ENCODE results near the gene UBE3B.

Gene UBE3B

DNA sequence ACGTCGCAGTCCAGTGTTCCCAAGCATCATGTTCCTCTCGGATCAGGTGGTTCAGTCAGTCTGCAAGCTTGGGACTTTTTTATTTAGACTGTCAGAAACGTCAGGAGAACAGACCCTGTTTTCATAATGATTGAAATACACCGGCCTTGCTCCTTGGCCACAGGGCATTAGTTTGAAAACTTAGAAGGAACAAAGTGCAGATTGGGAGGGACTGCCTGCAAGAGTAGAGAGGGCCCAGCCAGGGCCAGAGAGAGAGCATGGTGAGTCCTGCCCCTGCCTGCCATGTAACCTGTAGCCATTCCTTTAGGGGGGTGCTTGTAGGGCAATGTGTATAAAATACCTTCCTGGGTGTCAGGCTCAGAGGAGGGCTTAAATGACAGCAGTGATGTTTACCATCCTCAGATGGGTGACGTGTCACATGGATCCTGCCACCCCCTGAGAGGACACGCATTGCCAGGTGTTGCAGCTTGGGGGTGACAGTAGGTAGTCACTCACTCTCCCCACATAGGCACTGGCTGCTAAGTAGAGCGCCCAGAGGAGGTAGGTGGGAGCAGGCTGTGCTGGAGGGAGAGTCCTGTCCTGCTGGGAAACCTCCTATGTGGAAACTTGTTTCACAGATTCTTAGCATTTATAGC, 50.2 kb downstream of the UBE3B start:
- DNase-seq (ENCODE audit: low read depth in 2 of 3, low spot score in 1 of 3) = no peak

DNA sequence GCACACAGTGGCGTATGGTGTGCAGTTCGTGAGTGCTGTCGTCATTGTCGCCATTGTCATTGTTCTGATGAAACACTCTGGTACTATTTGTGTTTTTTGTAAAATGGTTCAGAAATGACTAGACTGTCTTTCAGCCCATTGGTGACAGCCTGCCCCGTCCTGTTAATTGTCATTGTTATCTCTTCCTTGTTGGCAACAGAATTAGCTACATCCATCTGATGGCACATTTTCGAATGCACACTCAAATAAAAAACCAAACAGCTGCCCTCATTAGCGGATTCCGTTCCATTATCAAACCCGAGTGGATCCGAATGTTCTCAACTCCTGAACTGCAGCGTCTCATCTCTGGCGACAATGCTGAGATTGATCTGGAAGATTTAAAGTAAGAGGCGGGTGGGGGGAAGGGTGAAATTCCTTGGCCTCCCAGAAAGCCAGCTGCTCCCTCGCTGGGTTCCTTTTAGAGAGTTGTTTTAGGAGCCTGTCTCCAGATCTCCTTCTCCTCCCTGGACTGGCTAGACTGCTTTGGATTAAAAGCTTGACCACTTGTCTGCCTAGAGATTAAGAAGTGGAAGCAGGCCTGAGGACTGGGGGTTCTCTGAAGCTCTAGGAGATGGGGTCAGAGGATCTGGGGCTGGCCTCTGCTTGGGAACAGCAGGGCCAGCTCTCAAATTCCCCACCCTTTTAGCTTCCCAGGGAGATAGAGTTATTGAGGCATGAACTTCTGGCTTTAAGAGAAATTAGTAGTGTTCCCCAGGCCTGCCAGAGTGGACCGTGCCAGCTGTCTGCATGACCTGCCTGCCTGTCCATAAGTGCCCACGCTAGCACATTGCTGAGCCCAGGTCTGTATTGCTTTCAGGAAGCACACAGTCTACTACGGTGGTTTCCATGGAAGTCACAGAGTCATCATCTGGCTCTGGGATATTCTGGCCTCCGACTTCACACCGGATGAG, 52.5 kb downstream of the UBE3B start:
- no peak for DNase-seq (ENCODE audit: low read depth in 2 of 3, low spot score in 1 of 3)

DNA sequence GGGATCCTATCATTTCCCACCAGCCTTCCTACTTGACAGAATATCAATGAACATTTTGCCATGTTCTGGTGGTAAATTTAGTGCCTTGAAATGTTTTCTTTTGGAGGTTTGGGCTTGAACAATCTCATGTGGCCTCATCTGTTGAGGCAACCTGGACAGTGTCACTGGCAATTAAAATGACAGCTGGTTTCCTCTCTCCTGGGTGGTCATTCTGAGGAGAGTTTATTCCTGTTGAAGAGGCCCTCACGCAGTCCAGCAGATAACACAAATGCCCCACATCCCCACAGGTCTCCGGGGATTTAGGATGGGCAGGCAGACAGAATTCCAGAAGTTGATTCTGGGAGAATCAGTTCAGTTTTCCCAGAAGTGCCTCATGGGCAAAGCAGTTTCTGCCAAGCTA, 54.0 kb downstream of the UBE3B start:
- DNase-seq (ENCODE audit: low read depth in 2 of 3, low spot score in 1 of 3) = no peak

DNA sequence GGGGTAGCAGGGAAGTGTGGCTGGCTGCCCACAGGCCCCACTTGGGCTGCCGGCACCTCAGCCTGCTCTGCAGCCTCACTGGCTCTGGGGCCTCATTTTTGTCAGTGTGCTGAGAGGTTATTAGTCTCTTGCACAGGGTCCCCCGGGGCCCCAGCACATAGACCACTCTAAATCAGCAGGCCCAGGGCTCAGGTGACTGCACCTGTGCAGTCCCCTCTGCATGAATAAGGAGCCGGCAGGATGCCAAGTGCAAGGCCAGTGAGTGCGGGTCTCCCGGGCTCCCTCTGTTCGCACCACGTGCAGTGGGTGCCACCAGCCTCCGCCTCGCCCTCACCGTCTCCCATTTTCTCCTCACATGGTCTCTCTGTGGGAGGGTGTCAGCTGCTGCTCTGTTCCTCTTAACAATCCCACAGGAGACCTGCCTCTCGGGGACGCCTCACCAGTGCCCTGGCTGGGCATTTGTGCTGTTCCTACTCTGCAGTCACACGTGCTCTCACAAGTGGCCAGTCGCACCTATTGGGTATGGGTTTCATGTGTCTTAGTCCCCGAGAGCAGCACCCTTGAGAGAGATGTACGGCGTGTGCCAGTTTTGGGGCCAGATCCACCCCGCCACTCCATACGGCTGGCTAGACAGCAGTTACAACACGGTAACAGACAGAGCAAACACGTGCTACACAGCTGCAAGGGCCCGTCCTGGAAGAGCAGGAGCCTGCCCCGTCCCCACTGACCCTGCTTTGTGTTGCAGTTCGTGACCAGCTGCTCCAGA, 55.5 kb downstream of the UBE3B start:
- DNase-seq (ENCODE audit: low read depth in 2 of 3, low spot score in 1 of 3) = no peak

DNA sequence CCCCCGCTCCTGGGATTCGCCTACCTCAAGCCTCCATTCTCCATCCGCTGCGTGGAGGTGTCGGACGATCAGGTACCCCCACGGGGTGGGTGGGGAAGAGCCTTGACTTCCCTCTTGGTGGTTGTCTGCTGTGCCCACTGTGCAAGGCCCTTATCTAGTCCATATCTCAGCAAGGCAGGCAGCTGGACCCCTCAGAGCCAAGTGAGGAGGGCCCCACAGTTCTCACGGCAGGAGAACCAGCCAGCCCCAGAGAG, 56.0 kb downstream of the UBE3B start:
- no peak for DNase-seq (ENCODE audit: low read depth in 2 of 3, low spot score in 1 of 3)

DNA sequence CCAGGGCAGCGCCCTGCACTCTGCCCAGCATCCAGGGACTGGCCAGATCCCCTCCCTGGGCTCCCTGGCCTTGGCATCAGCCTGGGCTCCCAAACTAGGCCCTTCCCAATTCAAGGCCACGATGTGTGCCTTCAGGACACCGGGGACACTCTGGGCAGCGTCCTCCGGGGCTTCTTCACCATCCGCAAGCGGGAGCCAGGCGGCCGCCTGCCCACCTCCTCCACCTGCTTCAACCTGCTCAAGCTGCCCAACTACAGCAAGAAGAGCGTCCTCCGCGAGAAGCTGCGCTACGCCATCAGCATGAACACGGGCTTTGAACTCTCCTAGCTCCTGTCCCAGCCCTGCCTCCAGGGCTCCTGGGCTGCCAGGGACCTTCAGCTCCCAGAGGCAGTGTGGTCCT, 57.0 kb downstream of the UBE3B start:
- no peak for DNase-seq (ENCODE audit: low read depth in 2 of 3, low spot score in 1 of 3)

DNA sequence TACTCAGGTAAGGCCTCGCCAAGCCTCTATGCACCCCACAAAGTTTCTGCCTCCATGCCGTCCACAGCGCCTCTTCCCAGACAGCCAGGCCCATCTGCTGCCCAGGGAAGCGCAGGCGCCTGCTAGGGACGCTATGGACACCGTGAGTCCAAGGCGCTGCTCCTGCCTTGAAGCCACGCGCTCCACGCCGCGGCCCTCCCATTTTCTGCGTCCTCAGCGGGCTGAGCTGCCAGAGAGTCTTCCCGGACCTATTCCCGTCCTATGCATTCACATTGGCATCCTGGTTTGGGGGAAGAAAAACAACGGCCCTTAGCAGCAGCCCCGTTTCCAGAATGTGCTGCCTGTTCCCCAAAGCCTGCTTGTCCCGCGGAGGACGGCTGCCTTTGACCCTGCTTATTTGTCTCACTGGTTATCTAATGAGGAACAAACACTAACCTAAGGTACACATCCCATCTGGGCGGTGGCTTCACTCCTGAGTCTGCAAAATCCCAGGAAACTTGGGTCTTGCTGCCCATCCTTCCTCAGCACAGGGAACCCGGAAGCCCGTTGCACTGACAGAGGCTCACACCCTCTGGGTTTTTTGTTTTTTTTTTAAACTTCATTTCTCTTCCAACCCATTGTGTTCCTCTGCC, 57.9 kb downstream of the UBE3B start:
- DNase-seq (ENCODE audit: low read depth in 2 of 3, low spot score in 1 of 3) = no peak

DNA sequence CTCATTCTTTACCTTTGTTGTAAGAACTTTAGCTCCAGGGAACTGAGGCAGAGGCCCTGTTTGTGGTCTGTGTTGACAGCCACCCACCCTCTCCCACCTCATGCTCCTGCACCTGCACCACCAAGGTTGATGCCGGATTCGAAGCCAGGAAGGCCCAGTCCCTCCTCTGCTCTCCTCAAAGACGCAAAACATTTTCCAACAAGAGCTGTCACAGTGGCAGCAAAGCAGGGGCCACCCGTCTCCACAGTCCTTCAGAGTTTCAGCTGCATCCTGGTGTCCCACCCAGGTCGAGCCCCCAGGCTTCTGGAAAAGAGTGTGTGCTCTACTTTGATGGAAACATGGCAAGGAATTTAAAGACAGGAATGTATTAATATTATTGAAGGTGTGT, 58.4 kb downstream of the UBE3B start:
- no peak for DNase-seq (ENCODE audit: low read depth in 2 of 3, low spot score in 1 of 3)

DNA sequence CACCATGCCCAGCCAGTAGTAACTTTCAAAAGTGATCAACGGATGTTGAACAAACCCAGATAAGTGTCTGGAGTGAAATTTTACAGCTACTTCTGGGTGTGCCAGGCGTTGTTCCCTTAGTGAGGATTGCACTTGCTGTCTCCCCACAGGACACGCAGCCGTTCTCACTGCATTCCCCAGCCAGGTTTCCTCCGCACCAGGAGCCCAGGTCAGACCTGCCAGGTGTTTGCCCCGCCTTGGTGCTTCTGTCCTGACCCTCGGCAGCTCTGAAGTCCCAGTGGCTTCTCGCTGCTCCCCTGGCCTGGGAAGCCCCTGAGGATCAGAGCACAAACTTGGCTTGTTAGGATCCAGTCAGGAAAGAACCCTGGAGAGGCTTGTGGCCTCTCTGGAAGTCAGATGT, 59.7 kb downstream of the UBE3B start:
- DNase-seq (ENCODE audit: low read depth in 2 of 3, low spot score in 1 of 3) = no peak

DNA sequence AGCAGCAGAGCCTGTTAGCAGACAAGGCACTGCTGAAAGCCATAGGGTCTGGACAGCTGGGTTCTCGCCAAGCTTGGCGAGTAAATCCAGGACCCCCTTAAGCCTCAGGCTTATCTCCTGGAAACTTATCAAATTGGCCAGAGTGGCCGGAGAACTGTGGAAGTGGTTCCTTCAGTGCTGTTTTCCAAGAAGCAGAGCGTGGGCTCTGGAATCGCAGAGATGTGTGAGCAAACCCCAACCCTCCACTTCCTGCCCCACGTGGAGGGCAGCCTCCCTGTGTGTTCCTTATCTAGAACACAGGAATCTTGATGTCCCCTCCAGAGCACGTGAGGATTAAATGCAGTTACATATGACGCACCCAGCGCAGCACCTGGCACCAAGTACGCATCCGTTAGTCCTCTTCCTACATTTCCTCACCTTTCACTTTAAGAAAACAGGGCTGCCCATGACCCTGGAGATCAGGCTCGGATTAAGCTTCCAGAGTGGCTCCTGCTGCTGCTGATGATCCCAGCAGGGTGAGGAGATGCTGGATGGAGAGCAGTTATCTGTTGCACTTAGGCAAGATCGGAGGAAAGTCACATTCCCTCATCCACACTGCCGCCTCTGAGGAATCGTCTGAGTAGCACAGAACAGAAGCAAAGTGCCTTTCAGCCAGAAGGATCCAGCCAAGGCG, 60.9 kb downstream of the UBE3B start:
- DNase-seq (ENCODE audit: low read depth in 2 of 3, low spot score in 1 of 3) = no peak

DNA sequence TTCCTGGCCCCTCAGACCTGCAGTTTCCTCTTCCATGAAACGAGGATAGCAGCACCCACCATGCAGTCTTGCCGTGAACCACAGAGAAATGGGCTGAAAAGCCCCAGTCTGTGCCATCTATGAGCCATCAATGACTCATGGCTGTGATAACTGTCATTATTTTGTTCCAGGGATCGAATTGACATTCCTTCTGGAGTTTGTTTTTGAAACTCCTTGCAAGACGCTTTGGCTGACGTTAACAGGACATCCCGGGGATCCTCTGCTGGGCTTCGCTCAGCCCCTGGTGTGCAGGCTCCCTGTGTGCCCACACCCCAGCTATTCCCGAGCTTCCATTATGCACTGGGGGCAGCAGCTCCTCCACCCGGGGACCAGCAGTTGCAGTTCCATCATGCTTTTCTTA, 62.1 kb downstream of the UBE3B start:
- no peak for DNase-seq (ENCODE audit: low read depth in 2 of 3, low spot score in 1 of 3)

DNA sequence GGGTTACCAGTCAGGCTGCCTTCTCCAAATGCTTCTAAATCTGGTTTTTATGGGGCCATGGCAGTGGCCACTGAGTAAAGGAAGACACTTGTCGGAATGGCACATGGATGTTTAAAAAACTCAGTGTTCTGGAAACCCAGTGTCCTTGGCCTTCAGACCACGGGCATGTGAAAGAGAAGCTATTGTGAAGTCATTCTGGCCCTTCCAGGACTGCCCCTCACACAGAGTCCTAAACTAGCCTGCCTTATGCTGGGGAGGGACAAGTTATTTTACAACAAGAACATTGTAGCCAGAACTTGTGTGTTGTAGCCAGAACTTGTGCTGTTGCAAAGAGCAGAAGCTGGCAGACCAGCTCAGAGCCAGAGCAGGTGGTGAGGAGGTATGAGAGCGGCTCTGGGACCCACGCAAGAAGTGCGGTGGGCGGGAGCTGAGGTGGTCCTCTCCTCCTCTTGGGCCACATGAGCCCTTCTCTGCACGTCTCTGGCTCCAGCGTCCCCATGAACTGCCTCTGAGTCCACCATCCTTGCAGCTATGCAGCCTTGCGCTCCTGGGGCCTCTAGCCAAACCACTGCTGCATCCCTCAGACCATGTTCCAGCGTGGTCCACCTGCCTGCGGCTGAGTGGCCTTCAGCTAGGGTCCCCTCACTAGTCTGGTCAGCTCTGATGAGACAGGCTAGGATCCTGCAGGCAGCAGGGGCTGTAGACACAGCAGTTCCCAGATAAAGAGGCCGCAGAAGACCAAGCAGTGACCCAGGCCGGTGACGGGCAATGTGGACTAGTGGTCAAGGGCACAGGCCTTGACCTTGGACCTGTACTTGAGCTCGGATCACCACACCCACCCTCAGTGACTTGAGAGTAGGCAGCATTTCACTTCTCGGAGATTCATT, 63.3 kb downstream of the UBE3B start:
- no peak for DNase-seq (ENCODE audit: low read depth in 2 of 3, low spot score in 1 of 3)

DNA sequence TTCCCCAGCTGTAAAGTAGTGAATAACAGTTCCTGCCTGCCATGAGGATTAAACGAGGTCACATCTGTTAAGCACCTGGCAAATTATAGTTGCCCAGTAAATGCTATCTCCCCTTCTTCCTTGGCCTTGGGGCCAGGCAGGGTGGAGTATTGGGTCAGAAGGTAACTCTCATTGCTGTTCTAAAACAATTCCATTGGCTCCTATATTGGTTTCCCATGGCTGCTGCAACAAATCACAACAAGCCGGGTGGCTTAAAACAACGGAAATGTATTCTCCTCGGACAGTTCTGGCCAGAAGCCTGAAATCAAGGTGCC, 63.9 kb downstream of the UBE3B start:
- DNase-seq (ENCODE audit: low read depth in 2 of 3, low spot score in 1 of 3) = no peak

DNA sequence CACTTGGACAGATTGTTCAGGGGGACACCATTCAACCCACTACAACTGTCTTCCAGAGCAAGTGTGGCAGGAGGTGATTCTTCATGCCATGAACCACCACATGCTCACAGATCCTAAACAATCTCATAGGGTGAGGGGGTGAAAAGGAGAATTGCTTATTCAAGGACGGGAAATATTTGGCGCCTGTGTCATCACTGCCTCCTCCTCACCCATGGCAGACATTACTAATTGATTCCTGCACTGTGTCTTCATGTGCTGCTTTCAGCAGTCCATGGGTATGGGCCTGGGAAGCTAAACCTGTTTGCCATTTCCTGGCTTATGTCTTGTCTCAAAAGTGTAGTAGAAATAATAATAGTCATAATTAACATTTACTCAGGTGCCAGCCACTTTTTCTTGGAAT, 64.6 kb downstream of the UBE3B start:
- DNase-seq (ENCODE audit: low read depth in 2 of 3, low spot score in 1 of 3) = no peak

DNA sequence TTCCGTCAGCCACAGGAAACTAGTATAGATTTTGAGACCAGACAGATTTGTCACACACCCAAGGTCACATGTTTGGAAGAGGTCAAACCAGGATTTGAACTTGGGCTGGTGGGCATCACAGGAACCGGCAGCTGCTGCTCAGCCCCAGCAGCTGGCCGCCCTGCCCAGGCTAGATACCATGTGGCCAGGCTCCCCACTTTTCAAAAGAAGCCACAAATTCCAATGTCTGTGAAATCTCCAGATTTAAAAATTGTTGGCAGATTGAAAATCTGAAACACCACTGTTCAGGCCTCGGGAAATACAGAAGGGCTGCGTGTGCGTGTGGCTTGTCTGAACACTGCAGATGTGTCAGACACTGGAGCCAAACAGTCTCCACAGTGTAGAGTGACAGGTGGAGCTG, 65.4 kb downstream of the UBE3B start:
- no peak for DNase-seq (ENCODE audit: low read depth in 2 of 3, low spot score in 1 of 3)

DNA sequence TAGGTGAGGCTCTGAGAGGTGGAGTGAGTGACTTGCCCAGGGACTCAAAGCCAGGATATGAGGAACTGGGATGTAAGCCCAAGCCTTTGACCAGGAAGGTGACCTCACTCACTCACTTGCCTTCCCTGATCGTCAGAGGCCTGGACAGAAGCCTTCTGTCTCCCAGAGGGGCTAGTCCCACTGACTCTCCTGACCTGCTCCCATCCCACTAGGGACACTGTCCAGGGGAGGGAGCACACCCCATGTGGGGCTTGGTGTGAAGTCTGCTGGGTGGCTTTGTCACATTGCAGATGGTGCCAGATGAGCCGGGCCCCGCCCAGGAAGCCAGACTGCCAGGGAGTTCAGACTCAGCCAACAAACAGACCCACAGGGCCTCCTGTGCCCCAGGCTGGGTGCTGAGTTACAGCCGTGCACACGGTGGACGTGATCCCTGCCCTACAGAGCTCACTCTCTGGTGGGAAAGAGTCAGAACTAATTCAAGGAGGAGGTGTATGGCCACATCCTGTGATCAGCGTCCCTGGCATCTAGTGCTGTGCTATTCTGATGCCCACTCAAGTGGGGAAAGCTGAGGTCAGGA, 67.6 kb downstream of the UBE3B start:
- no peak for DNase-seq (ENCODE audit: low read depth in 2 of 3, low spot score in 1 of 3)

DNA sequence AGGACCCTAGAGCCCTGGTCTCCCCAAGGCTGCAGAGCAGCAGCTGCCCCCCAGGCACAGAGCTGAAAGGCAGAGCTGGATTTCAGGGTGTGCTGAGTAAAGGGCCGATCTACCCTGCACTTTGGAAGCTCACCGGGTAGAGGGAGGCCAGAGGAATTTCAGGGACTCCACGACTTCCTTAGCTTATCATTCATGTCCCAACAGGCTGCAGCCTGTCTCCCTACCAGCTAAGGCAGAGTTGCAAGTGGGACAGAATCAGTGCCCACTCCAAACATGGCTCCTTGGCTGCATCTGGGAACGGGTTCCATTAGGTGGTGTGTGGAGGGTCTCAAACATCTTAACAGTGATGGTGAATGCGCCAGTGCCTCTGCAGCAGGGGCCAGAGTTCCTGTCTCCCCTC, 68.4 kb downstream of the UBE3B start:
- DNase-seq (ENCODE audit: low read depth in 2 of 3, low spot score in 1 of 3) = no peak

DNA sequence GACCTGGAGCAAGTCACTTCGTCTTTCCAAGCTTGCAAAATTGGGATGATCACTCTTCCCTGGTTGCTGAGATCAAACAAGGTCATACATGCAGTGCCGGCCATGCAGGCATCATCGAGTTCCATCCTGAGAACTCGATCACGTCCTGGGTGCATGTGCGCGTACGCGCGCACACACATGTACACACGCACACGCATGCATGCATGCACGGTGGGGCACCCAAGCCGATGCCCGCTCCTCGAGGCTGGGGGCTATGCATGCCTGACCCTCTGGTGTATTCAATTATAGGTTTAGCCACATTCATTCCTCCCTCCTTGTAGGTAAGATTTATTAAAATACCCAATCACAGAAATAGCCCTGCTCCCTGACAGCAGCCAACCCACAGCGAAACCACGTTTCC, 69.9 kb downstream of the UBE3B start:
- DNase-seq (ENCODE audit: low read depth in 2 of 3, low spot score in 1 of 3) = no peak

DNA sequence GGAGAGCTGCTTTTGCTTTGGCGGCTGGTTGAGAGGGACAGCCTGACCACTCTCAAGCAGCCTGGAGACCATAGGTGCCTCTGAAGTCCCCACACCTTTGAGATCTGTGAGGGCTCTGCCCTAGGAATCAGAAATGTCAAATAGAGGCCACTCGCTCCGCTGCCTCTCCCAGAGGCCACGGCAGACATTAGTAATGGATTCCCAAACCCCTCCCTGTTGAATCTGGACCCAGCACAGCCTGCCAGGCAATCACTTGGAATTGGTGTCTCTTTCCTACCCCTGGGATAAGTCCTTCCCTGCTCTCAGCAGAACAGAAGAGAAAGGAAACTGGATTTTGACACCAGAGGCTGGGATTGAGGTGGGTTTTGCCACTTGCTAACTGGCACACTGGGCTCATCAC, 70.8 kb downstream of the UBE3B start:
- DNase-seq (ENCODE audit: low read depth in 2 of 3, low spot score in 1 of 3) = no peak

DNA sequence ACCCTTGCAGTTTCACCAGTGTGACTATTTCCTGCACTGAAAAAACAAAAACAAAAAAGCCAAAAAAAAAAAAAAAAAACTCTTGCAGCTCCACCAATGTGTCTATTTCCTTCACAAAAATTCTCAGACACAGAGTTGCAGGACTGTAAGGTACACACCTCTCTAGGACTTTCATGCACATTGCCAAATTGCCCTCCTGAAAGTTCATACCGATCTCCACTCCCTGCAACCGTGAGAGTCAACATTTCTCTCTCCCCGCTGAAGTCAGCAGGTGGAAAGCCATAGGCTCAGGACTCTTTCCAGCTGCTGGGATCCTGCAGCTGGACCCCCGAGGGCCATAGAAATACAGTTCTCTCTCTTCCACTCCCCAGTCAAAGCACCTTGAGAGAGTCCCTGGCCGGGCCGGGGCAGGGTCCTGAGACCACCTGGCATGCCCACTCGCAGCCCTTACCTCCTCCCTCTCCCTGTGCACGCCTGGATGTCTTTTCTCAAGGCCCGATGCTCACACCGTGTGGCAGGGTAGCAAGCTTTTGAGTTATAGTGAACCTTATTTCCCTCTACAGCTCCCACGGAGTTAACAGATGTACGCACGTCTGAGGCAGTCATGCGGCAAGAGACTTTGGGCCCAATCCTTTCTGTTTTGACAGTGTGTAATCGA, 72.3 kb downstream of the UBE3B start:
- no peak for DNase-seq (ENCODE audit: low read depth in 2 of 3, low spot score in 1 of 3)
